ENCODE results near the gene ACBD3.

ACBD3 gene

DNA sequence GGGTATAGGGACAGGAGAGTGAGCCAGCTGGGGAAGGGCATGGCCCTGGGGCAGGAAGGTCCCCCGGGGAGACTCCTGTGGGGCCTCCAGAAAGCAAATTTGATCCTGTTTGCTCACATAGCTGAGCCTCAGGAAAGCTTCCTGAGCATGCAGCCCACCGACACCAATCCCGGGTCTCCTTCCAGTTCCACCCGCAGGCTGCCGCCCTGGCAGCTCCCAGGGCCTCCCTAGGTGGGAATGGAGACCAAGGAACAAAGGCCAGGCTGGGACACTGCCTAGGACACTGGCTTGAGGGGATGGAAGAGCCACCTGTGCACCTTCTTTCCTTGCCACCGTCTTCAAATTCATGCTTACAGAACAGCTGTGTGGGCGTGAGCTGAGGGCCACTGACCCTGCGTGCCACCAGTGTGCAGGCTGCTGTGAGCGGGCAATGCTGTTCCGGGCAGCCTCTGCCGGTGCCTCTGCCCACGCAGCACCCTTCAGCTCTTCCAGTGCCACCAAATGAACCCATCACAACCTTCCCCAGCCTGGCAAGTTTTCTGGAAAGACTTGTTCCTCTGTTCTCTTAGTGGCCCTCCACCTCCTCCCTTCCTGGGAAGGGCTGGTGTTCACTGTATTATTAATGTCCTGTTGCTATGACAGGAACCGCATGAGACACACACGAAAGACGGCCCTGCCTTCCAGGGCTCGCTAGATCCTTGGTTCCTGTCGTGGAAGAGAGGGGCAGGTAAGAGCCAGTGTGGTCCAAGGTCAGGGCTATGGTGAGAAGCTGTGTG lies 53.6 kb downstream of the ACBD3 start:
- DNase-seq, result no peak

DNA sequence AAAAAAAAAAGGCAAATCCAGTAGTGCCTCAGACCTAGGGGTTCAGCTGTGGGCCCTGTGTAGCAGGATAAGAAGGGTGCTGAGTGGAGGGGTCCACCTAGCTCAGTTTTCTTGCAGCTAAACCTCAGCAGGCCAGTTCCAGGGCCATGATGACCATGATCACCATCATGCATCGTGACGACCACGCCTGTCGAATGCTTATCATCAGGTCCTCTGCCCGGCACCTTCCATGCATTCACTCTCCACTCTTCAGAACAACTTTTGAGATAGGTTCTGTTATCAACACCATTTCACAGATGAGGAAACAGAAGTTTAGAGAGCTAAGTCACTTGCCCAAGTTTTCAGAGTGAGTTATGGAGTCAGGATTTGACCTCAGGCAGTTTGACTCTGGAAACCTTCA lies 54.9 kb downstream of the ACBD3 start:
- DNase-seq, result no peak

DNA sequence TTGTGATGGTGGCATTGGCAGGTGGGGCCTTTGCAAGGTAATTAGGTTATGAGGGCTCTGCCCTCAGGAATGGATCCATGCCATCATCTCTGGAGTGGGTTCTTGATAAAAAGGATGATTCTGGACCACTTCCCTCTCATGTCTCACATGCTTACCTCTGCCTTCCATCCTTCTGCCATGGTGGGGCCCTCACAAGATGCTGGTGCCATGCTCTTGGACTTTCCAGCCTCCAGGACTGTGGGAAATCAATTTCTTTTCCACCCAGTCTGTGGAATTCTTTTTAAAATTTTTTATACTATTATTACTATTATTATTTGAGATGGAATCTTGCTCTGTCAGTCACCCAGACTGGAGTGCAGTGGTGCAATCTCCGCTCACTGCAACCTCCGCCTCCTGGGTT lies 57.3 kb downstream of the ACBD3 start:
- DNase-seq, result no peak

DNA sequence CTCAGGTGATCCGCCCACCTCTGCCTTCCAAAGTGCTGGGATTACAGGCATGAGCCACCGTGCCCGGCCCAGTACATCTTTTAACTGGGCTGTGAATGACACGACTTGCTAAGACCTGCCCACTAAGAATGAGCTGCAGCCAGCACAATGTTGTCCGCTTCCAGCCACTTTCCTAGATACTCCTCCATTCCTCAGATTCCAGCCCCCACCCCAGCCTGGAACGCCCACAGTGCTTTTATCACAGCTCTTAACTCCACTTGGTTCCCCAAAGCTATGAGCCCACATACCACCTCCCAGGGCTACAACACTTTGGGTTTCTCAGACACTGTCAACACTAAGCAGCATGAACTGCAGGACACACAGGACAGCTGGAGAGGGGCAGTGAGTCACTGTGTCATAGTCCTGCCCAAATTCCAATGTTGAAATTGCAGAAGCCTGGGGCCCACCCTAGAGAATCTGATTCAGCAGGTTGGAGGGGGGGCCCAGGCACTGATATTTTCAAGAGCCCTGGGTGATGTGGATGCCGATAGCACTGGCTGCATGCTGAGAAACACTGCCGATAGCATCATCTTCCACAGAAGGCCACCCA lies 58.0 kb downstream of the ACBD3 start:
- no peak for DNase-seq

DNA sequence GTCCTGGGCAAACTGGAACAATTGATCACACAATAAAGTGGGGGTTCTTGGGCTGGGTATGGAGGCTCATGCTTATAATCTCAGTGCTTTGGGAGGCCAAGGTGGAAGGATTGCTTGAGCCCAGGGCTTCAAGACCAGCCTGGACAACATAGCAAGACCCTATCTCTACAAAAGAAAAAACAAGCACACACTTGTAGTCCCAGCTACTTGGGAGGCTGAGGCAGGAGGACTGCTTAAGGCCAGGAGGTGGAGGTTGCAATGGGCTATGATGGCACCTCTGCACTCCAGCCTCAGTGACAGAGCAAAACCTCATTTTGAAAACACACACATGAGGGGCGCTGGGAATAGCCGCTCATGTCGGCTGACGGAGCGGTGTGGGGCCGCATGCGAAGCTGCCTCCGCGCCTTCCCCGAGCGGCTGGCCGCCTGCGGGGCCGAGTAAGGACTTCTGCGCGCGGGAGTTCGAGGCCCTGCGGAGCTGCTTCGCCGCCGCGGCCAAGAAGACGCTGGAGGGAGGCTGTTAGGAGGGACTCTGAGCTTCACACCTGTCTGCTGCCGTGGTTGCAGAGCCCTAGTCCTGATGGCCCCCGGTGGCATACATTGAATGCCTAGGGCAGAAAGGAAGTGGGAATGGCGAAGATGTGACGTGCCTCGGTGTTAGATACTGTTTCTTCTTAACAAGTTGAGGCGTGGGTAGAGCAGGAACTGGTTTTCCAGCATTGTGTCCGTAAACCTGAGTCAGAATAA lies 59.5 kb downstream of the ACBD3 start:
- no peak for DNase-seq

DNA sequence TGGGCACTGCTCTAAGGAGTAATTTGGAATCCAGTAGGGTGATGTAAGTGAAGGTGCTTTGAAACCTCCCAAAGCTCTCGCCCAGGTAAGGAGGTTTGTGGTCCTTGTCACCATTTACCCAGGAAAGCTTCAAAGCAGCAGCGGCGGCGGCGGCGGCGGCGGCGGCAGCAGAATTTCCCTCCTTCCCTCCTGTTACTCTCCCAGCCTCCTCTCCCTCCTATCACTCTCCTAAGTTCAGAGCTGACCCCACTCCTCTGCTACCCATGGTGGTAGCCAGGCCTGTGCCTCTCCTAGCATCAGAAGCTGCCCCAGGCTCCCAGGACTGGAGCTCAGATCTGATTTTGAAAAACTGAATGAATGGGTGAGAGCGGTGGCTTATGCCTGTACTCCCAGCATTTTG lies 60.7 kb downstream of the ACBD3 start:
- no peak for DNase-seq

DNA sequence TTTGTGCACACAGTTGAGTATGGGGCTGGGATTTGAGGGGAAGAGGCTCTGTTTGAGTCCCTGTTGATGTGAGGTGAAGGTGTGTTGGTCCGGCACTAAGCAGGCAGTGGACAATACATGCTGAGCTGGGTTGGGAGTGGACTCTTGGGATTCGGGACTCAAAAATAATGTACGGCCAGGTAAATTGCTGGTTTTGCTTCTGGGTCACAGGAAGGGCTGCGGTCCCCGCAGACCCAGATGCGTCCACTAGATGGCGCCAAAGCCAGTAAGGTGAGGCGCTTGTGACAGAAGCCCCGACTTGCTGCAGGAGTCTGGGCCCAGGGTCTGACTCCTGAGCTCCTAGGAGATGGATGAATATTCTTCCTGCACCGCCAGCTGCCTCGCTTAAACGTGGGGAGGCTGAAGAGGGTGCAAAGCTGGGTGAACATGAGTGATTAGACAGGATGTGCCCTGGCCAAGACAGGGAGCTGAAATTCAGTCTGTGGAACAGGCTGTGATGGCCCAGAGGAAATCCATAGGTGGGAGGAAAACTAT lies 61.4 kb downstream of the ACBD3 start:
- DNase-seq, result peak; percentile 91

DNA sequence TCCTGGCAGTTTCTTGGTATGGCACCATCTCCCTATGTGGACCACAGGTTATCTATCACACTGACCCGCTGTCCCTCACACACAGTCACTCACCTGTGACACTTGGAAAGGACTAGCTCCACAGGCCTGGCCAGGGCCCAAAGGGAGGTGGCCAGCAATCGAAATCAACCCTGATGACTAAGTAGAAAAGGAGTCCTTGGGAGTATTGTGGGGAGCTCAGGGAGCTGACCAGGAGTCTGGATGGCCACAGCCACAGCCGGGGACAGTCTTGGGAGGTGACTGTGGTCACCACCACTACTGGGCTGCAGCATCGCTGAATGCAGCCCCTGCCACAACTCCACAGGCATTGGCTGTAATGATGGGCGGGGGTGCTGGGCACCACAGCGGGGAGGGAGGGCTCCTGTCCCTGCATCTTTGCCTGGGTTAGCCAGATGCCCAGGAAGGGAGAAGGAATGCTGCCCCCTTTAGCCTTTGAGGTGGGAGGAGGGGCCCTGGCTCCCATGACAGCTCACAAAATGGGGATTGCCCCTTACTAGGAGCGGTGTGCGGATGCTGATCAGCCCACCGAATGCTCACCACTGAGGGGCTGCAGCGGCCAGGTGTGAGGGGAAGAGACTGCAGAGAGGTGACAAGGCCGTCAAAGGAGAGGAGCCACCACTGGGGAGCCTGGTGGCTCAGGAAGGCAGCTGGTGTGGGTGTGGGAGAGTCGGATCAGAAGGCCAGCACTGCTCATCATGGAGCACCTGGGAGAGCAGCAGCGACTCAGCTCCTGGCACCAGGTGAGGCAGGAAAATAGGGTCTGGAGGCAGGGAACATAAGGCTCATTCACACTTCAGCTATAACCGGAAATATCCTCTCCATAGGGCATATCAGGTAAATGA lies 62.7 kb downstream of the ACBD3 start:
- DNase-seq, result no peak

DNA sequence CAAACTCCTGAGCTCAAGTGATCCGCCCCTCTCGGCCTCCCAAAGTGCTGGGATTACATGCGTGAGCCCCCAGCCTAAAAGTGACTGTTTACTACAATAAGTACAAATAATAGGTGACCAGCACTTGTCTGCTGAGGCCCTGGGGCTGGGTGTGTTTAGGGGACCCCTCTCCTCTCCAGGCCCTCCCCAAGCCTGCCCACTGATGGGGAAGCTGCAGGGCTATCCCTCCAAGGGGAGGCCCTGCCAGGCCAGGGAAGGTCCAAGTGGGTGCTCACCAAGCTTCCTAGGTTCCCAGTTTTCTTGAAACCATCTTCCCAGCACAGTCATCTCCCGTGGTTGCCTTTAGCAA lies 63.4 kb downstream of the ACBD3 start:
- DNase-seq, result no peak

DNA sequence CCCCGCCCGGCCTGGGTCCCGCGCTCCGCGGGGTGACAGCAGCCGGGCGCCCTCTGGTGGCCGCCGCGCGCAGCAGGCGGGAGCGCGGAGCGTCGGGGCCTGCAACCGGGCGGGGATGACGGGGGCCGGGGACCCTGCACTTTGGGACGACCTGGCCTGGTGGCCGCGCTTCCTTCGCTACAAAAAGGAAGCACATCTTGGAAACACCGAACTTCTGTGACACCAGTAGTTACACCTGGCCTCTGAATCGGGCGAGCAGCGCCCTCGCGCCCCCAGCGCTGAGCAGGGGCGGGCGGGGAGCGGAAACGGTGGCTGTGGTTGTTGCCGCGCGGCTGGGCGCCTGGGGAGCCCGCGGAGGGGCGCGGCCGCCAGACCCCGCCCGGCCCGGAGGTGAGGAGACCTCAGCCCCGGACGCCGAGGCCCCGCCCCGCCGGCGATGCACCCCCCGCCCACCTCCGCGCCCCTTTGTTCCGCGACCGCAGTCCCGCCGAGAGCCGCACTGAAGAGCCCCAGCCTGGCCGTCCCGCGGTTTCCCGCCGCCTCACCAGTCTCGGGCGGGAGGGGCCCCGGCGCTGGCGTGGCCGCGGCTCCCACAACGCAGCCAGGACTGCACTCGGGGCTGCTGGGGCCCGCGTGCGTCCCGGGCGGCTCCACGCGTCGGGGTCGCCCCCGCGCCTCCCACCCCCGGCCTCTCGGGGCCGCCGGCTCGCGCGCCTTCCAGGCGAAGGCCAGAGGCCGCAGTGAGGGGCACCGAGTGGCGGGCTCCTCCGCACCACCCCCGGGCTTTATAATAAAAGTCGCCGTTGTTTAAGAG lies 64.7 kb downstream of the ACBD3 start:
- peak; percentile 76 for DNase-seq

DNA sequence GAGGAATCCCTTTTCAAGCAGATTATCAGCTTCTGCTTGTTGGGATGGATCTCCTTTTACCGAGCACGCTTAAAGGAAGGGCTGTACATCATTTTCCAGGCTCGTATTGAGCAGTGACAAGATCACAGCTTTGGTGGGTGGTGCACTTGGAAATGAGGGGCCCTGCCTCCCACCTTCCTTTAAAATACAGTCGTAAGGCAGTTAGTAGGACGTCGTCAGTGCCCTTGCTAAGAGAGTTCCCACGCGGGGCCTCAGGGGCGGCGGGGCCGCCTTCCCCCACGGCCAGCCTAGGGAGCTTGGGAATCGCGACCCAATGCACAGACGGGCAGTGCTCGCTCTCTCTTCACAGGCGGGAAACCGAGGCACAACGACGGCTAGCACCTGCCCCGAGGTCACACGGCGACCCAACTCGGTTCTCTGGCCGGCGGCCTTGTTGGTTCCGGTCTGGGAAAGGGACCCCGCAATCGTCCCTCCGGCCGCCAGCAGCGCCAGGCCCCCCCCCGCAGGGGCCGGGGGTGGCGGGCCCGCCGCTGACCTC lies 65.4 kb downstream of the ACBD3 start:
- no peak for DNase-seq

DNA sequence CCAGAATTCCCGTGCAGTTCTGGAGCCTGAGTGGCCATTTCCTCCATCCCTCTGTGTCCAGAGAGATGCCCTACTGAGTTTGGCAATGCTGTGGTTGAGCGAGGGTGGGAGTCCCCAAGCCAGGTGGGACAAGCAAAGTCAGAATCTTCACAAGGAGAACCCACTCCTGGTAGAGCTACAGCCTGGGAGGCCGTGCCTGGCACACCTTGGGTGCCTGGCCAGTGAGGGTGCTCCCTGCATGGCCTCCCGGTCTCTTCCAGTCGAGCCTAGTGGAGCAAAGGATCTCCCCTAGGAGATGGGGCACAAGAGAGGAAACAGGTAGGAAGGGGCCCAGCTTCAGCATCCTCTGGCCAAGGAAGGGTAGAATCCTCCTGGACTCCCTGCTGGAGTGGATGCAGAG lies 66.1 kb downstream of the ACBD3 start:
- no peak for DNase-seq

DNA sequence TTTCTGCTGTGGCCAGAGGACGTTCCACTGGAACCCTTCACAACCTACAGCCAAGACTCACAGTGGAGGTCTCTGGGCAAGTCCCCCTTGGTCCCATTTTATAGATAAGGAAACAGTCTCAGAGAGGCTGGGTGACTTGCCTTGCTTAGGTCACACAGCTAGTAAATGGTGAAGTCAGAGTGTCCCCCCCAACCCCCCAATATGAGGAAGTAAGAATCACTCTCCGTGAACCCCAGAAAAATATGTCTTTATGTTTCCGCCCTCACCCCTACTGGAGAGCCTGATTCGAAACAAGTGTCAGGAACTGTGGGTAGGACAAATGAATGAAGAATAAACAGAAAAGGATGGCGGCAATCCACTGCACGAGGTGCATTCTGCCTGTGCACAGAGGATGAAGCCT lies 67.4 kb downstream of the ACBD3 start:
- no peak for DNase-seq

DNA sequence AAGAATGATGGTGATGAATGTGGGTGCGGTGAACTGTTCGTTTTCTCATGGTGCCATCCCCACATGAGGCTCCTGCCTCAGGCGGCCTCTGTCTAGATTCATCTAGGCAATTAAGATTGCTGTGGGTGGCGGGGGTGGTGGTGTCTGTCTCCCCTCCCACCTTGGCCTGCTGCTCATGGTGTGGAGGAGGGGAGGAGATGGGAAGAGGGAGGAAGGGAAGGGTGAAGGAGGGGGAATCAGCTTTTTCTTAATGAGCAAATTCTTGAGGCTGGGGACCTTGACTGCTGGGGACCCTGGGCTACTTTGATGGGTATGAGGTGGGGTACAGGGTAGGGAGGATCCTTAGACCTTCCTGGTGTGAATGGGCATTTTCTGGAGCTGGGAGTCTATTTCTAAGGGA lies 68.2 kb downstream of the ACBD3 start:
- no peak for DNase-seq

DNA sequence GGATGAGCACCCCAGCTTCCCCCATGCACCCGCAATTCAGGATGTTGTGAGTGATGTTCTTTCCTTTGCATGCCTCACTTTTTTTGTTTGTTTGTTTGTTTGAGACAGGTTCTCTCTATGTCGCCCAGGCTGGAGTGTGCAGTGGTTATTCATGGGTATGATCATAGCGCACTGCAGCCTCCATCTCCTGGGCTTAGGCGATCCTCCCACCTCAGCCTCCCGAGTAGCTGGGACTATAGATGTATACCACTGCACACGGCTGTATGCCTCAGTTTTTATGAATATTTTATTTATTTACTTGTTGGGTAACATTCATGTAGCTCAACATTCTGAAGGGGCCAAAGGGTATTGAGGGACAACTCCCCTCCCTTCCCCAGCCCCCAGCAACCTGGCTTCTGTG lies 69.2 kb downstream of the ACBD3 start:
- DNase-seq, result no peak

DNA sequence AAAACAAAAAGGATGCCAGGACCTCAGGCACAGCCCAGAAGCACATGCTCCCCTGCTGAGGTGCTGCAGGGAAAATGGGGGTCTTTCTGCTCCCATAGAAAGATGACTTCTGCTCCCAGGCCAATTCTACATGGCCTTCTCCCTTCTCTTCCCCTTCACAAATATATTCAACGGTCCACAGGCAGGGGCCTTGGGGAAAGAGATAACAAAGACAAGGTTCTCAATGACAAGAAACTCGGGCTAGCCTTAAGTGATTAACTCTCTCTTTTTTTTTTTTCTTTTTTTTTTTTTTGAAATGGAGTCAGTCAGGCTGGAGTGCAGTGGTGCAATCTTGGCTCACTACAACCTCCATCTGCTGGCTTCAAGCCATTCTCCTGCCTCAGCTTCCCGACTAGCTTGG lies 69.9 kb downstream of the ACBD3 start:
- DNase-seq, result no peak

DNA sequence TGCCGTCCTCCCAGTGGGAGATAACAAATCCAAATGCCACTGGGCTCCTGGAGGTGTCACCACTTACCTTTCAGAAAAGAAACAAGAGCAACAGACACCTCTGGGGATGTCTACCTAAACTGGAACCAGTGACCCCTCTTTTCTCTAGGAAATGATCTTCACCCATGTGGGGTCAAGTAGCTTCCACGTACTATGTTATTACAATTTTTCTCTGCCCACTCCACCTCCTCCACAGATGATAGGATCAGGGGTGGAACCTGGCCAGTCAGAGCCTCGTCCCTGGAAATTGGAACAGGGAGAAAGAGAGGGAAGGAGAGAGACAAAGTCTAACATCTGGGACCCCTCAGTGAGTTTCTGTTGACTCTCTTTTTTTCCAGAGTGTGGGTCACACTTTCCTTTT lies 73.9 kb downstream of the ACBD3 start:
- no peak for DNase-seq

DNA sequence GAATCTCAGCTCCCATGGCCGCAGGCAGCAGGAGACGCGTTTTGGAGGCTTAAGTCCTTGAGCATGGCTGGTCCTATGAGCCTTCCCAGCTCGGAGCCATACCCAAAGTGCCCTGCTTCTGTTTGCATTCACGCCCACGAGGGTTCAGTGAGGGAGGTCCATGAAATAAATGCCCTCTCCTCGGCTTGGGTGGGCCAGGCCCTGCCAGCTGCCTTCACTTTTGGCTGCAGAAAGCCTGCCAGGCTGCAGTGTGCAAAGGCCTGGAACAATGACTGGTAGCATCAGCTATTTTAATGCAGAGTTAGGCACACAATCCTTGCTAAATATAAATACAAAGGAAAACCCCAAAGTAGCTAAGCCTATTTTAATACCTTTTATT lies 74.7 kb downstream of the ACBD3 start:
- DNase-seq, result no peak

DNA sequence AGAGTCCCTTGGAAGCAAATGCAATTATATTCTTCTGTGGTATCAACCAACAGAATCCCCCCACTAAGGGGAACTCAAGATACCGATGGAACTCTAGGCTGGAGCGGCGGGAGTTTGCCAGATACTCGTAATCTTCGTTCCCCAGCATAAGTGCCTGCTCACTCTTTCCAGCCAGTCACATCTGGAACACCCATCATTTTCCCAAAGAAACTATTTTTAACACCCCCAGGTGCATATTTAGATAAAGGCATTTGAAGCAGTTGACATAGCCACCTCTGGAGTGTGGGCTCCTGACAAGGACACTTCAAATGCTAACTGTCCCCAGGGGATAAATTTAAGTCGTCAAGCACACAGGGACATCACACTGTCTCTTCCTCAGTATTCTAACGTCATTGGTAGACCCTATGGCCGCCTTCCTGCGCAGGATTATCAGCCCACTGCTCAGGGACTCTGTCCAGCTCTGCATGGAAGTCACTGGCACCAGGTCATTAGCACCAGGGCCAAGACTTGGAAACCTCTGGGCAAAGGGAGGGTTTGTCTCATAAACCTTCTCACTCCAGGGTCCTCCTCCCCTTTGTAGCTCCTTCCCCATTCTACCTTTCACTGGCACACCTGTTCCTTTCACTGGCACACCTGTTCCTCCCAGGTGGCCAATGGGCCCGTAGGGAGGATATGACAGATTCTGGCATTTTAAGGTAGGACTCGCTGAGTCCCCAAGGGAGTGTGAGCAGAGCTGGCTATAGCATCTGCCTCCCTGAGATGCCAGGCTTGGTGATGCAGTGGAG lies 75.3 kb downstream of the ACBD3 start:
- DNase-seq, result no peak

DNA sequence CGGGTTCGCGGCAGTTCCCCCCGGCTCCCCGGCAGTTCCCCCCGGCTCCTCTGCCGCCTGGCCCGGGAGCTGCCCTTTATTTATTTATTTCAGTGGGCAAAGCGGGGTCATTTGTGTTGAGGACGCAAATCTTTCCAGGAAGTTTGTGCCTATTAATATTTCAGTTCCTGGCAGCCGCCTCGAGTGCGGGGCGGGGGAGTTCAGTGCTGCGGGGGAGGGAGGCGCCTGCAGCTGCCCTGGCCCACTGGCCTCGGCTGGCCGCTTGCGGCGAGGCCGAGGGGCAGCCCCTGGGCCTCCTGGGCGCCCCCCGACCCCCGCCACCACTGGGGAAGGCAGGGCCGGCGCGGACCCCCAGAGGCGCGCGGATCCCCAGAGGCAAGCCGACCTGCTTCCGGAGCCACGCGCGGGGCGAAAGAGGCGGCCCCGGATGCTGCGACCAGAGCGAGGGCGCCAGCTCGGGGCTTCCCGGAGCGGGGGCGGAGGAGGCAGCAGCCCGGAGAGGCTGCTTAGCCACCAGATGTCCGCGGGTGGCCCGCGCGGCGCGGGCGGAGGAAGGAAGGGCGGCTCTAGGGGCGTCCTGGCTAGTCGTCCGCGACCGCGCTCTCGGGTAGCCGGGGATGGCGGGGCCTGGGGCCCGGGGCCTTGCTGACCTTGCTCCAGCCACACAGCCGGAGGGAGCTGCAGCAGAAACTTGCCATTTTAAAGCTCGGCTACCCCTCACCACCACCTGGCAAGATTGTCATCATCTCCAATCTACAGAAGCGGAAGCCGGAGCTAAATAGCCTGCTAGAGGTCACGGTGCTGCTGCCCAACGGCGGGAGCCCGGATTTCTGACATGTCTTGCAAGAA lies 76.1 kb downstream of the ACBD3 start:
- DNase-seq, result peak; percentile 47

Data from activated gamma-delta T cell treated with Interleukin-2 at 50 U/mL for 16 hours (primary cell).